Mononuclear cell (primary cell): Measurements from ENCODE around the gene GRPEL1. TPM values are rescaled to one million over a fixed set of nuclear protein-coding genes. Genes with fewer than 3 reads are reported as not detected.

ENCODE experiments used
- H3K27me3 ChIP-seq: 2 replicates; pipeline ENCODE4 v1.6.0; 2011; ENCODE audit warnings: low read length, control low read depth; ENCODE audit not compliant: insufficient read depth
- H3K4me1 ChIP-seq: 2 replicates; pipeline ENCODE4 v1.5.1; 2011; ENCODE audit warnings: mild to moderate bottlenecking, low read length, control low read depth; ENCODE audit not compliant: insufficient read depth
- H3K4me3 ChIP-seq: 2 replicates; pipeline ENCODE4 v1.5.1; 2011; ENCODE audit warnings: mild to moderate bottlenecking, low read length, moderate library complexity
- H3K9me3 ChIP-seq: 2 replicates; pipeline ENCODE4 v1.5.1; 2011; ENCODE audit warnings: low read depth, mild to moderate bottlenecking, control low read depth, low read length
- total RNA-seq: library from RNA; depleted of rRNA; stranded (reverse); fragments of >200 nt; gene quantifications from one replicate; pipeline ENCODE4 v1.2.3, GENCODE V29; 2012

The GRPEL1 gene
- total RNA-seq, 1 donor, result 50.5 TPM

DNA sequence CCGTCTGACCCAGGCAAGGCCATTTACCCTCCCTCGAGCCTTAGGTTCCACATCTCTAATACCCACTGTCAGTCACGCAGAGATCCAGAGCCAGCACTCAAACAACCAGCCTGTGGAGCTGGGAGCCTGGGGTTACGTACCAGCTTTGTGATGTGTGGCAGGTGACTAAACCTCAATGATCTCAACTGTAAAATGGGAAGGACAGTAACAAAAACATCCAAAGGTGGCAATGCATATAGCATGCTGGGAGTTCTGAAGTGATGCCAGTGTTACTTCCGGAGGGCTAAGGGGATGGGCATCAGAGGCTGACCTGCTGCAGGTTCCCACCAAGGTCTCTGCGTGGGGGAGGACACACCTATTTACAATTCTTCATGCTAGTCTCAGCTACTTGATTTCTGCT is 6.0 kb downstream of the GRPEL1 start:
- Histone ChIP-seq H3K27me3 (no peaks in the 10 kb centered on the region), H3K4me3 (no peak overlapping the region), H3K4me1 (peaks cover 62% of the 10 kb centered on the region), H3K9me3 (no peaks in the 10 kb centered on the region)

DNA sequence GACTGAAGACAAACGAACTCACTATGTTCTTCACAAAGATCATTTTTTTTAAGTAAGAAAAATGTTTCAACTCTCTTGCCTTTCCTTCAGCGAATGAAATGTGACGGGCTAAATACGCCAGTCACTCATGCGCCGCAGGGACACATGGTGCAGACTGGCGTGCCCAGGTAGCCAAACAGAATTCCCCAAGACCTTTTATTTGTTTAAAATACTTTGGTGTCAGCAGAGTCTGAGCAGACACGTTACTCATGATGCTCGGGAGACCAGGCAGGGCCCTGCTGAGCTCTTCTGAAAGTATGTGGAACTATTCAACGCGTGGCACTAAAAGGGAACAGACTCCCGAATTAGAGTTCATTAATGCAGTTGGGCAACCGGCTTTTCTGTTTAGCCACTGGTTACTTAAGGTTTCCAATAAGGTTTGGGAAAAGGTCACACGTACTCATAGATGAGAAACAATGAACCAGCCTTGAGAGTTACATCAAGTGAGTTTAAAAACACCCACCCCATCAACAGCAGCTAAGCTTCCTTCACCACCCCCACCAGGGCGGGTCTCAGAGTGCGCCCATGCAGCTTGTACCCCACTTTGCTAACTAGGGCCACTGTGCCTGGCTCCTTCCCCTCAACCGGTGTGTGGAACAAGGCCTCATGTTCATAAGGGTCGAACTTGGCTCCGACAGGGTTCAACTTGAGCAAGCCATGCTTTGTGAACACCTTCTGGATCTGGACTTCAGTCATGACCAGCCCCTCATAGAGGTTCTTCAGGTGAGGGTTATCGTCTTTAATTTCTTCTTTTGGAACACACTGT is 7.3 kb downstream of the GRPEL1 start:
- no peaks in the 10 kb centered on the region for H3K27me3 ChIP-seq
- peaks cover 49% of the 10 kb centered on the region for H3K4me1 ChIP-seq
- no peak overlapping the region for H3K4me3 ChIP-seq
- no peaks in the 10 kb centered on the region for H3K9me3 ChIP-seq

DNA sequence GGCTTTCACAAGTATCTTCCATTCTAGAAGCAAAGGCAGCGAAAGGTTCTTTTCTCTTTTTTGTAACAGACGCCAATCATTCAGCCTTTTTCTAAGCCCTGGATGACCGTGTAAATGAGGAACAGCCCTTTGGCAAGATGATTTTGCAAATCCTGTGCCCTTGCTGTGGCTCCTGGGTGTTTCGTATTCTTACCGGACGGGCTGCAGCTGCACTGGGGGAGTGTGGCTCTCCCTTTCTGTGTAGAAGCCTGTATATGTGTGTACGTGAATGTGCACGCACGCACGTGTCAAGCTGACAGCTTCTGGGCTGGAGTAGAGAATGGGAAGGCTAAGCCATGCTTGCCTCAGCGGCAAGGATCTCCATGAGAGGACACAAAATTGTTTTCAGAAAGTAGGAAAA is 8.2 kb downstream of the GRPEL1 start:
- Histone ChIP-seq H3K9me3 (no peaks in the 10 kb centered on the region), H3K4me1 (peaks cover 40% of the 10 kb centered on the region), H3K27me3 (no peaks in the 10 kb centered on the region), H3K4me3 (no peak overlapping the region)

DNA sequence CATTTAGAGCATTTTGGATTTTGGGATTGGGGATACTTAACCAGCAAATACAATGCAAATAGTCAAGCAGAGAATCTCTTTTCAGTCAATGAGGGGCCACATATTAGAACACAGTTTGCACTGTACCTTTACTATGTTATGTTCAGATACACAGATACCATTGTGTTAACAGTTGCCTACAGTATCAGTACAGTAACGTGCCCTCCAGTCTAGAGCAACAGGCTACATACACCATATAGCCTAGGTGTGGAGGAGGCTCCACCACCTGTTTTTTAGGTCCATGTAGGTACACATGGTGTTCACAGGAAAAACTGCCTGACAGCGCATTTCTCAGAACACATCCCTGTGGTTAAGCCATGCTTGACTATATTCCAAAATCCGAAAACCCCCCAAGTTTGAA is 9.1 kb downstream of the GRPEL1 start:
- H3K27me3 ChIP-seq, result no peaks in the 10 kb centered on the region
- H3K4me1 ChIP-seq, result peaks cover 40% of the 10 kb centered on the region
- H3K4me3 ChIP-seq, result no peak overlapping the region
- H3K9me3 ChIP-seq, result no peaks in the 10 kb centered on the region

DNA sequence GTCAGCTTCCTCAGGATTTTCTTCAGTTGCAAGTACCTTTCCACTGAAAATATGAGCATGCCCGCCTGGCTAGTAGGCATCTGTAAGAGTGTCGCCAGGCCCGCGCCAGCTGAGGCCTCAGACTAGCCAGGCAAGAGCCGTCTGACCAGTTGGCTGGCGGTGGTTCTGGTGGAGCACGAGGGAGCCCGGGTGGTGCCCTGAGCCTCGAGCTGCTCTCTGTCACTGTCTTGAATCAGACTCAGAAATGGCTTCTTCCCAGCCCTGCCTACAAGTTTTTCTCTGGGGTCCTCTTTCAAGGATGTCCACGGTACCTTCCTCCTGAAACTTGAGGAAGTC is 11.9 kb downstream of the GRPEL1 start:
- Histone ChIP-seq H3K9me3 (no peaks in the 10 kb centered on the region), H3K4me1 (peaks cover 59% of the 10 kb centered on the region), H3K27me3 (no peaks in the 10 kb centered on the region), H3K4me3 (no peak overlapping the region)

DNA sequence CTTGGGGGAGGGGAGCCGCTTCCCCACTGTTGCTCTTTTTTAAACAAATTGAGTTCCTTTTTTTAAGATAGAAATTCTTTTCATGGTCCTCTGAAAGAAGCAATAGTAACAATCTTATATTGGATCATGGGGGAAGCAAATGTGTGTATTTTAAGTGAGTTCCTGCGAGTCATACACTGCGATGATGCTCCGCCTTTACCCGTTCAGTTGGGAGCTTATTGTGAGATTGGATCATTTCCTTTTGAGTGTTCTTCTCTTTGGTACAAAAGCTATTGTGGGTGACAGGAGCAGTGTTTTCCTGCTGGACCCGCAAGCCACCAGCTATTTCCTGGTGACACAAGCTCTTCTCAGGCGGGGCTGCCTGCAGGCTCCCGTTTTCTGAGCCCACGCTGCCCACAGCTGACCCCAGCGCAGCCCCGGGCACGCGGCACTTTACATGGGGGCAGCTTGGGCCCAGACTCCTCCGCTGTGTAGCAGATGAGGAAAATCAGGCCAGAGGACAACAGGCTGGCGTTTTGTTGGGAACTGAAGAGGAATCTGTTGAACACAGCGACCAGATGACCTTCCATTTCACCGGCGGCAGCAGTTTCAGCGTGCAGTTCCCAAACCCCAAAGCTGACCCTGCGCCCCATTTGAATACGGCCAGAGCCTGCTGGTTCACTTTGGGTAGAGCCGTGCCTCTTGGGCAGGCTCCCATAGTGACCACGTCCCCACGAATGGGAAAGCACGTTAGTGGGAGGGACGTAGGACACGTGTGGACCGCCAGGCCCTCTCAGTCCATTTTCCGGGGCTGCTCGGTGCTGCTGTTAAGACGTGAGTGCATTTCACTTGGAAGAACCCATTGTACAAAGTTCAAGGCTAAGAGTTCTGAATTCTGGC is 12.5 kb downstream of the GRPEL1 start:
- Histone ChIP-seq H3K9me3 (no peaks in the 10 kb centered on the region), H3K4me3 (no peak overlapping the region), H3K27me3 (no peaks in the 10 kb centered on the region), H3K4me1 (peaks cover 57% of the 10 kb centered on the region)

DNA sequence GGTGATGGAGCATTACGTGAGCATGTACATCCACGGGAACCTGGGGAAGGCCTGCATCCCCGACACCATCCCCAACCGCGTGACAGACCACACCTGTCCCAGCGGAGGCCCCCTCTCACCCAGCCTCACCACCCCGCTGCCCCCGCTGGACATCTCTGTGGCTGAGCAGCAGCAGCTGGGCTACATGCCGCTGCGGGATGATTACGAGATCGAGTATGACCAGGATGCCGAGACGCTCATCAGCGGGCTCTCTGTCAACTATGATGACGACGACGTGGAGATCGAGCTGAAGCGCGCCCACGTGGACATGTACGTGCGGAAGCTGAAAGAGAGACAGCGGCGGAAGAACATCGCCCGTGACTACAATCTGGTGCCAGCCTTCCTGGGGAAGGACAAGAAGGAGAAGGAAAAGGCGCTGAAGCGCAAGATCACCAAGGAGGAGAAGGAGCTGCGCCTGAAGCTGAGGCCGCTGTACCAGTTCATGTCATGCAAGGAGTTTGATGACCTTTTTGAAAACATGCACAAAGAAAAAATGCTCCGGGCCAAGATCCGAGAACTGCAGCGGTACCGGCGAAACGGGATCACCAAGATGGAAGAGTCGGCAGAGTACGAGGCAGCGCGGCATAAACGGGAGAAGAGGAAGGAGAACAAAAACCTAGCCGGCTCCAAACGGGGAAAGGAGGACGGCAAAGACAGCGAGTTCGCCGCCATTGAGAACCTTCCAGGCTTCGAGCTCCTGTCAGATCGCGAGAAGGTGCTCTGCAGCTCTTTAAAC is 13.6 kb downstream of the GRPEL1 start:
- no peaks in the 10 kb centered on the region for H3K9me3 ChIP-seq
- peaks cover 50% of the 10 kb centered on the region for H3K4me1 ChIP-seq
- H3K4me3 ChIP-seq, result no peak overlapping the region
- no peaks in the 10 kb centered on the region for H3K27me3 ChIP-seq

DNA sequence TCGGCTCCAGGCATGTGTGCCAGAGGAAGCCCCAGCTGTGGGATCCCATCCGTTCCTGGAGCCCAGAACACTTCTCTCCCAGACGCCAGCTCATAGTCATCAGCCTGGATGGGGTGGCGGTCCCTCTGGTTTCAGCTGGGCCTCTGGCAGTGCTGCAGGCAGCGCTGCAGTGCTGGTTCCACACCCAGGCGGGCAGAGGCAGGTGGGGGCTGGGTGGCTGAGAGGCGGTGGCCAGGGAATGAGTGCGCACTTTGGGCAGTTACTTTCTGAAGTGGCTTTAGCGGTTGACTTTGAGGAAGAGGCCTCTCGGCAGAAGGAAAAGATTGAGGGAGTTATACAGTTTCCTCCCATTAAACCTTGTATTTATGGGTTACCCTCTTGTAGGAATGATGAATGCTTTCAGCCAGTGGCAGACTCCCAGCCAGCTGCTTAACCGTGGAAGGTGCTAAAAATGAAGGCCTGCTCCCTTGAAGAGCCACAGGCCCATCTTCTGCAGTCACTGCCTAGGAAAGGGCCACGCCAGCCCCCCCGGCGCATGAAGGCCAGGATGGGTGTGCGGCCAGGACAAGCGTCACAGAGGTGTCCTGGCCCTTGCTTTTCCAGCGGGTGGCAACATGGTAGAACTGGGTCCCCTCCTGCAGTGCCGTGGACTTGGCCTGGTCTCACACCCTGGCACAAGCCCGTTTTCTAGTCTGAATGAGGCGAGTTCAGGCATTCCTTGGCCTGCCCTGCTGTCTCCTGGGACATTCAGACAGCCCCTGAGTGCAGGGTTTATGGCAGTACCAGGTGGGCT is 14.7 kb downstream of the GRPEL1 start:
- peaks cover 41% of the 10 kb centered on the region for H3K4me1 ChIP-seq
- no peaks in the 10 kb centered on the region for H3K9me3 ChIP-seq
- no peak overlapping the region for H3K4me3 ChIP-seq
- no peaks in the 10 kb centered on the region for H3K27me3 ChIP-seq

DNA sequence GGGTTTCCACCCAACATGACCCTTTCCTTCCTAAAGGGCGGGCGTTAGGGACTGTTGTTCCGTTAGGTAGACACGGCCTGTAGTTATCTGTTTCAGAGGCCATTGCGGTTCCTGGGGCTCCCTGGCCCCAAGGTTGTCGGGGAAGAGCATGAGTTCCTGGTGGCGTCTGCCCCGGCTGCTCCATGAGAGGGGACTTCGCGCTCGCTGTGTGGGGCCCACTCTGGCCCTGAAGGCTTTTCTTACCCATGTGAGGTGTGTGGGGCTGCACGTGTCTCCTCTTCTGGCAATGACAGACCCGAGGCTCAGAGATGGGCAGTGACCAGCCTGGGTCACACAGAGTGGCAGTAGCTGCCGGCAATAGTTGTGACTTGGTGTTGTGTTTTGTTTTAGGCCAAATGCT is 15.6 kb downstream of the GRPEL1 start:
- H3K4me1 ChIP-seq, result peaks cover 44% of the 10 kb centered on the region
- H3K4me3 ChIP-seq, result no peak overlapping the region
- H3K27me3 ChIP-seq, result no peaks in the 10 kb centered on the region
- no peaks in the 10 kb centered on the region for H3K9me3 ChIP-seq

DNA sequence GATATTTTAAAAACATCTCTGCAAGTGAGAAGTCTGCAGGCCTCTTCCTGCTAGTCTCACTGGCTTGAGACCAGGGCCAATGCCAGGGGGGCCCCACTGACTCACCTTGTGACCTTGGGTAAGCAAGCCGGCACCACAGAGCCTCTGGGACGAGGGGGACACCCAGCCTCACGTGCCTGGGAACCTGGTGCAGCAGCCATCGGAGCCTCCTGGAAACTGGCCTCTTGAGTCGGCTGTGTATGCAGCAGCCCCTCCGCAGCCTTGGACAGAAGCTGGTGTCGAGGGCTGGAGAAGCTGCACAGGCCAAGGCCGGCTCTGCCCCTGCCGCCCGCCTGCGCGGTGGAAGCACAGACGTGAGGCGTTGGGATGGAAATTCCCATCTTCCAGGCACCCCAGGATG is 16.0 kb downstream of the GRPEL1 start:
- Histone ChIP-seq H3K9me3 (no peaks in the 10 kb centered on the region), H3K27me3 (no peaks in the 10 kb centered on the region), H3K4me3 (no peak overlapping the region), H3K4me1 (peaks cover 48% of the 10 kb centered on the region)

DNA sequence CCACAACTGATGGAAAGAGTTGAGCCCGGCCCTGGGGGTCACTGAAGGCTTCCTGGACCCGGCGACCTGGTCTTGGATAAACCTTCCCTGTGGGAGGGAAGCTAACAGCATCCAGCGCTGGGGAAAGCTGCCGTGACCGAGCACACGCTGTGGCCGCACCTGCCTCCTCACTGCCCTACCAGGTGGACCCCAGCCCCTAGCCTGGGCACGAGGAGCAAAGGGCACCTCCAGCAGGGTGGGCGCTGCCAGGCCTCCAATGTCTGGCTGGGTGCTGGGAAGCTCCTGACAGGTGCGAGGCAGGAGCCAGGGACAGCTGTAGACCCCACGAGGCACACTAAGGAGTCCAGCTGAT is 16.7 kb downstream of the GRPEL1 start:
- no peak overlapping the region for H3K4me3 ChIP-seq
- no peaks in the 10 kb centered on the region for H3K9me3 ChIP-seq
- H3K27me3 ChIP-seq, result no peaks in the 10 kb centered on the region
- H3K4me1 ChIP-seq, result peaks cover 56% of the 10 kb centered on the region

DNA sequence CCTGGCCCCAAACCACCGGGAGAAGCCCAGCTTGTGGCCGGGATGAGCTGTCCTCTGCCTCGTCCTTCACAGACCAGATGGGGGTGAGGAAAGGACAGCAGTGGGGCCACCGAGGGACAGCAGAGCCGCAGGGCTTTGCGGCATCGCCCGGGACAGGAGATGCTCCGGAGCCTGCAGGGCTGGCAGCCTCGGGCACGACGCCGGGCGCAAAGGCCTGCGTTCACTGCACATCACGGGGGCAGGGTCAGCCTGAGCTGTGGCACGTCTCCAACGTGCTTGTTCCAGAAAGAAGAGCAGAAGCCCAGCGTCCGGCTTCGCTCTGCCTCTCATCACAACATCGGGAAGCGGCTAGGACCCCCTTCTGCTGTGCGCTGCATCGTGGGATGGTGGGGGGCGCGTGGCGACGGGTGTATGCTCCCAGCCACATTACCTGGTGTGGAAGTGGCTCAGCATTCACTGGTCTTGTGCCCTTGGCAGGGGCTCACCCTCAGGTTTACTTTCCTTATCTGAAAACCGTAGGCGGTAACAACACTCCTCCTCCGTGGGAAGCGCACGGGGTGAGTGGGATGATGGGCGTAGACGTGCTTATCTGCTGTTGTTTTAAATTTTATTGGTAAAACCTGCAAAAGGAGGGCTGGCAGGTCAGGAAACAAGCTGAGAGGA is 17.3 kb downstream of the GRPEL1 start:
- Histone ChIP-seq H3K9me3 (no peaks in the 10 kb centered on the region), H3K4me1 (peaks cover 61% of the 10 kb centered on the region), H3K27me3 (no peaks in the 10 kb centered on the region), H3K4me3 (no peak overlapping the region)

DNA sequence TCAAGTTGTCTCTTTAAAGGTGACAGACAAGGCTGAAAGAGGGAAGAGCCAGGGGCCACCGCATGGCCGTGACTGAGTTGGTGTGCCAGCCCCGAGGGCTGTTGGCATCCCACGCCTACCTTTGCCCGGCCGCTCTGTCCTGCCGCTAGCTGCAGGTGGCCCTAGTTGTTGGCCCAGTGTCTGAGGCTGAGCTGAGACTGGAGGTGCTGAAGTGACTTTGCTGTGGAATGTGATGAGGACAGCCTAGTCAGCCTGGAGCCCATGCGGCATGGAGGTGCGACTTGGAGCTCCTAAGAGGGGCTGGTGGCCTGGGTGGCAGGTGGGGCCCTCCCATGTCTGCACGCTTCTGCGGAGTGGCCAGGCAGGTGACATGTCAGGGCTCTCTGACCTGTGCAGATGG is 18.1 kb downstream of the GRPEL1 start:
- no peaks in the 10 kb centered on the region for H3K27me3 ChIP-seq
- H3K9me3 ChIP-seq, result no peaks in the 10 kb centered on the region
- peaks cover 69% of the 10 kb centered on the region for H3K4me1 ChIP-seq
- no peak overlapping the region for H3K4me3 ChIP-seq

DNA sequence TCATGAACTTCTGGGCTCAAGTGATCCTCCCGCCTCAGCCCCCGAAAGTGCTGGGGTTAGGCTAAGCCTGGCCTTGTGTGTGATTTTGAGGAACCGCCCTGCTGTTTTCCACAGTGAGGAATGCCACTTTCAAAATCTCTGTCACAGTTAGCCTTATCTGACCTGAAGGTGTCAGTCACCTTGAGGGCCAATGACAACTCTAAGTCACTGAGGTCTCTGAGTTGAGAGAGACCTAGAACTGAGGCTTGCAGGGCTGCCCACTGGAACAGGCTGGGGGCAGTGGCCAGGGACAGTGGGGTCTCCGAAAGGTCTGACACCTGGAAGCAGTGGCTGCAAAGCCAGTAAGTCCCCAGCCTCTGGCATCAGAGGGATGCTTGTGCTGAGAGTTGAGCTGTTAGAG is 18.6 kb downstream of the GRPEL1 start:
- no peak overlapping the region for H3K4me3 ChIP-seq
- peaks cover 74% of the 10 kb centered on the region for H3K4me1 ChIP-seq
- no peaks in the 10 kb centered on the region for H3K27me3 ChIP-seq
- no peaks in the 10 kb centered on the region for H3K9me3 ChIP-seq
